ENCODE data around the gene SMPD3.

SMPD3 gene

DNA sequence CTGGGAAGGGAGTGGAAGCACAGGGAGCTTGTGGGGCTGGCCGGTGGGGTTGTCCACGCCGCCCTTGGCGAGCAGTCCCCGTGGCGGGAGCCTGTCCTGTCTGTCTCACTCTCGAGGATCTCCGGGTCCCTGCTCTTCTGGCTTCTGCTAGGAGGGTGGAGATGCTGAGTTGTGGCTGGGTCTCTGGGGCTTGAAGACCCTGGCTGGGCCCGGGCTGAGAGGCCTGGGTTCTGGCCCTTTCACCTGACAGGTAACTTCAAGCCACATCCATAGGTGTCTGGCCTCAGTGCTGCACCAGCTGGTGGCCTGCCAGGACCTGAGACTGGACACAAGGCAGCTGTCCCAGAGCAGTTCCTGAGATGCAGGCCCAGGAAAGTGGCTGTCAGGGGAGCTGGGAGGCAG lies 90.8 kb downstream of the SMPD3 start:
- peaks cover 64% of the 10 kb centered on the region for H3K36me3 Mint-ChIP-seq (ENCODE audit: low read depth)
- H3K4me3 Mint-ChIP-seq = peak overlapping the region; percentile 38
- no peaks in the 10 kb centered on the region for H3K9me3 Mint-ChIP-seq
- no peaks in the 10 kb centered on the region for H3K27me3 Mint-ChIP-seq (ENCODE audit: low read depth)
- no peak for DNase-seq (ENCODE audit: low spot score)
- H3K4me1 Mint-ChIP-seq (ENCODE audit: low read depth) = peaks cover 32% of the 10 kb centered on the region
- H3K27ac Mint-ChIP-seq = no peak overlapping the region

DNA sequence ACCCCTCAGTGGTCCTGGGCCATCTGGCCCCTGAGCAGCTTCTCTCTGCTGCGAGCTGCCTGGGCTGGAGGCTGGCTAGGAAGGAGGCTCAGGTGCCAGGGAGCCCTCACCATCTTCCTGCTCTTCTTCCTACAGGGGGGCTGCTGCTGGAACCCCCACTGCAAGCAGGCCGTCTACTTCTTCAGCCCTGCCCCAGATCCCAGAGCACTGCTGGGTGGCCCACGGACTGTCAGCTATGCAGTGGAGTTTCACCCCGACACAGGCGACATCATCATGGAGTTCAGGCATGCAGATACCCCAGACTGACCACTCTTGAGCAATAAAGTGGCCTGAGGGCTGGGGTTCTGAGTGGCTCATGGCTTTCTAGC lies 91.4 kb downstream of the SMPD3 start:
- H3K27ac Mint-ChIP-seq = peak overlapping the region; percentile 55
- H3K4me1 Mint-ChIP-seq (ENCODE audit: low read depth) = peaks cover 32% of the 10 kb centered on the region

GRCh38 chr16:68356249-68356918 lies 91.9 kb downstream of the SMPD3 start:
- peak; percentile 78 for DNase-seq (ENCODE audit: low spot score)
- Mint-ChIP-seq H3K9me3 (no peaks in the 10 kb centered on the region), H3K4me3 (peak overlapping the region; percentile 70), H3K27ac (peak overlapping the region; percentile 55), H3K27me3 (ENCODE audit: low read depth) (no peaks in the 10 kb centered on the region), H3K36me3 (ENCODE audit: low read depth) (peaks cover 72% of the 10 kb centered on the region), H3K4me1 (ENCODE audit: low read depth) (peaks cover 32% of the 10 kb centered on the region)

More for the DNA sequence above, 91.4 kb downstream of the SMPD3 start:
- Mint-ChIP-seq H3K9me3 (no peaks in the 10 kb centered on the region), H3K27me3 (ENCODE audit: low read depth) (no peaks in the 10 kb centered on the region), H3K36me3 (ENCODE audit: low read depth) (peaks cover 67% of the 10 kb centered on the region), H3K4me3 (peak overlapping the region; percentile 70)
- no peak for DNase-seq (ENCODE audit: low spot score)

GRCh38 chr16:68355447-68356248 lies 92.7 kb downstream of the SMPD3 start:
- peak overlapping the region; percentile 70 for H3K4me3 Mint-ChIP-seq
- peaks cover 32% of the 10 kb centered on the region for H3K4me1 Mint-ChIP-seq (ENCODE audit: low read depth)
- no peak overlapping the region for H3K27ac Mint-ChIP-seq
- H3K36me3 Mint-ChIP-seq (ENCODE audit: low read depth) = peaks cover 74% of the 10 kb centered on the region
- no peaks in the 10 kb centered on the region for H3K27me3 Mint-ChIP-seq (ENCODE audit: low read depth)
- H3K9me3 Mint-ChIP-seq = no peaks in the 10 kb centered on the region
- DNase-seq (ENCODE audit: low spot score) = no peak

DNA sequence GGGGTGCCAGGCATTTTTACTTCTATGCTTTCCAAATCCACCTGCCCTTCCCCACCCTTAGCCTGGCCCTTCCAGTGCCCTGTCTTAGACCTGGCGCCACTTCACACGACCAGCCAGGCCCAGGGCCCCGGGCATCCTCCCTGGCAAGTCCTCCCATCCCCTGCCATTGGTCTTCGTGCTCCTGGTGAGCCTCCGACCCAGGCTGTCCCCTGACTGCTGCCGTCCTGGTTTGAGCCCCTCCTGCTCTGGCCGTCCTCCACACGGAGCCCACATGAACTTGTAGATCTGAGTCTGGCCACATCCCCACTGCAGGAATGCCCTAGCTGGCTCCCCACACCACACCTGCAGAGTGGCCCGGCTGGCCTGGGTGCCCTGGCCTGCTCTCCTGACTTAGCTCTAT lies 93.5 kb downstream of the SMPD3 start:
- Mint-ChIP-seq H3K9me3 (no peaks in the 10 kb centered on the region), H3K4me1 (ENCODE audit: low read depth) (peaks cover 32% of the 10 kb centered on the region), H3K36me3 (ENCODE audit: low read depth) (peaks cover 71% of the 10 kb centered on the region), H3K27ac (no peak overlapping the region), H3K27me3 (ENCODE audit: low read depth) (no peaks in the 10 kb centered on the region), H3K4me3 (no peak overlapping the region)
- DNase-seq (ENCODE audit: low spot score) = no peak

DNA sequence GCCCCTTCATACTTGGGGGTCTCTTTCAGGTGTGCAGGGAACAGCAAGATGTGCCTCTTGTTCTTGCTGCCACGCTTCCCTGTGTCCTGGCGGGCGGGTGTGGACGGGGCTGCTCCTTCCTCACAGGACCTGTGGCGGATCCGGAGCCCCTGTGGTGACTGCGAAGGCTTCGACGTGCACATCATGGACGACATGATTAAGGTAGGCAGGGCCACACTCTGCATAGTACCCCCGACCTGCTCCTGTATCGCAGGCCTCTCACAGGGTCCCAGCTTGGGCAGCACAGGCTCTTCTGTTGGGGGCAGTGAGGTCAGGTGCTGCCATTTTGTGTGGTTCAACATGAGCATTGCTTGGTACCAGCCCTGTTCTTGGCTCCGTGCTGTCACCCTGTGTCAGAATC lies 94.9 kb downstream of the SMPD3 start:
- Mint-ChIP-seq H3K4me3 (no peak overlapping the region), H3K36me3 (ENCODE audit: low read depth) (peaks cover 79% of the 10 kb centered on the region), H3K9me3 (no peaks in the 10 kb centered on the region), H3K27ac (no peak overlapping the region), H3K4me1 (ENCODE audit: low read depth) (peaks cover 31% of the 10 kb centered on the region), H3K27me3 (ENCODE audit: low read depth) (no peaks in the 10 kb centered on the region)
- DNase-seq (ENCODE audit: low spot score) = no peak

GRCh38 chr16:68351991-68352431 lies 96.3 kb downstream of the SMPD3 start:
- DNase-seq (ENCODE audit: low spot score) = no peak
- Mint-ChIP-seq H3K36me3 (ENCODE audit: low read depth) (peaks cover 80% of the 10 kb centered on the region), H3K4me1 (ENCODE audit: low read depth) (peaks cover 26% of the 10 kb centered on the region), H3K27me3 (ENCODE audit: low read depth) (no peaks in the 10 kb centered on the region), H3K4me3 (no peak overlapping the region), H3K9me3 (no peaks in the 10 kb centered on the region), H3K27ac (no peak overlapping the region)

DNA sequence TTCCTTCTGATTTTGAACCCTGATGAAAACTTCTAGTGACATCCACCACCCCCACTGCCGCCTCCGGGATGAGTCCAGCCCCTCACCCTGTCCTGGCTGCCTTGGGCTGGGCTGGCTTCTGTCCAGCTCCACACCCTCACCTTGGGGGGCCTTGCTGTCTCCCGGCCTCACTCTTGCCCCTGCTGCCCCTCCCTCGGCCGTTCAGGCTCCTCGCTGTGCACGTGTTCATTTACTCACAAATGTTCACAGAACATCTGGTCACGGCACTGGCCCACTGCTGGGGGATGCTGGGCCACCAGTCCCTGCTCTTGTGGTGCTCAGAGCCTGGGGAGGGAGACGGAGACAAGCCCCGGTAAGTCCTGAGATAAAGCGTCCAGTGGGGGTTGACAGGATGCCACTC lies 96.8 kb downstream of the SMPD3 start:
- Mint-ChIP-seq H3K4me3 (no peak overlapping the region), H3K36me3 (ENCODE audit: low read depth) (peaks cover 80% of the 10 kb centered on the region)
- no peak for DNase-seq (ENCODE audit: low spot score)

DNA sequence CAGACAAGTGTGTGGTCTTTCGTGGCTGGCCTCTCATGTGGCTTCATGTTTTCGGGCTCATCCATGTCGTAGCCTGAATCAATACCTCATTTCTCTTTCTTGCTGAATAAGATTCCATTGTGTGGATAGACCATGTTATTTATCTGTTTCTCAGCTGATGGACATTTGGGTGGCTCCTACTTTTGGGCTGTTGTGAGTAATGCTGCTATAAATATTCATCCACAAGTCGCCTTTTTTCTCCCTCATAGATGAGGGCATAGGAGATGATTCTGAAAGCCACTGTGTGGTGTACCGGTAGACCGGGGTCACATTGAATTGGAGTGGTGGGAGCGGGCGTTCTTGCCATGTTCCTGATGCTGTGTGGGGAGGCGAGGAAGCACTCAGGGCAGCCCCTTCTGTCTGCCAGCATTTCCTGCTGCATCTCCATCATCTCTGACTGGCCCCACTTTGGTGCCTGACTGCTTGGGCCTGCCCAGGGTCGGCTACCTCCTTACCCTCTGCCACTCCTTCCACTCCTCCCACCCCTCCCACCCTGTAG lies 97.4 kb downstream of the SMPD3 start:
- Mint-ChIP-seq H3K27ac (no peak overlapping the region), H3K36me3 (ENCODE audit: low read depth) (peaks cover 76% of the 10 kb centered on the region), H3K4me3 (no peak overlapping the region), H3K27me3 (ENCODE audit: low read depth) (no peaks in the 10 kb centered on the region), H3K4me1 (ENCODE audit: low read depth) (peaks cover 16% of the 10 kb centered on the region), H3K9me3 (no peaks in the 10 kb centered on the region)
- no peak for DNase-seq (ENCODE audit: low spot score)

More for the DNA sequence above, 96.8 kb downstream of the SMPD3 start:
- H3K27ac Mint-ChIP-seq = no peak overlapping the region
- no peaks in the 10 kb centered on the region for H3K27me3 Mint-ChIP-seq (ENCODE audit: low read depth)
- no peaks in the 10 kb centered on the region for H3K9me3 Mint-ChIP-seq
- H3K4me1 Mint-ChIP-seq (ENCODE audit: low read depth) = peaks cover 21% of the 10 kb centered on the region

DNA sequence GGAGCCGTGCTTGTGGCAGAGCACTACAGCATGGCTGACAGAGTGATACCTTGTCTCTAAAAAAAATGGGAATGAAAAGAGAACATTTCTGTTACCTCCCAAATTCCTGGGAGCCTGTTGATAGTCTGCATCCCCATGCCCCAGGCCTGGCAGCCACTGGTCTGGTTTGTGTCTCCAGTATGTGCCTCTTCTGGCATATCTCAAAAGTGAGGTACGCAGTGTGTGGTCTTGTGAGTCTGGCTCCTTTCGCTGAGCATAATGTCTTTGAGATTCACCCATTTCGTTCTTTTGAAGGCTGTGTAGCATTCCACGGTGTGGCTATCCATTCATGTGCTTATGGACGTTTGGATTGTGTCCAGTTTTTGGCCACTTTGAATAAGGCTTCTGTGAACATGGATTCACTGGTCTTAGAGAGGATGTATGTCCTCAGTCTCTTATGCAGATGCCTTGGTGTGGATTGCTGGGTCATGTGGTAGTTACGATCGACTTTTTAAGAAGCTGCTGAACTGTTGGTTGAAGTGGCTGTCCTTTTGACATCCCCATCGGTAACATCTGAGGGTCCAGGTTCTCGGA lies 98.4 kb downstream of the SMPD3 start:
- no peaks in the 10 kb centered on the region for H3K9me3 Mint-ChIP-seq
- no peak overlapping the region for H3K4me3 Mint-ChIP-seq
- no peak for DNase-seq (ENCODE audit: low spot score)
- no peak overlapping the region for H3K27ac Mint-ChIP-seq
- H3K36me3 Mint-ChIP-seq (ENCODE audit: low read depth) = peaks cover 73% of the 10 kb centered on the region
- peaks cover 9% of the 10 kb centered on the region for H3K4me1 Mint-ChIP-seq (ENCODE audit: low read depth)
- H3K27me3 Mint-ChIP-seq (ENCODE audit: low read depth) = no peaks in the 10 kb centered on the region

GRCh38 chr16:68348639-68349445 lies 99.5 kb downstream of the SMPD3 start:
- Mint-ChIP-seq H3K27me3 (ENCODE audit: low read depth) (no peaks in the 10 kb centered on the region), H3K4me3 (no peak overlapping the region), H3K9me3 (no peaks in the 10 kb centered on the region), H3K4me1 (ENCODE audit: low read depth) (peaks cover 5% of the 10 kb centered on the region), H3K27ac (no peak overlapping the region), H3K36me3 (ENCODE audit: low read depth) (peaks cover 67% of the 10 kb centered on the region)
- no peak for DNase-seq (ENCODE audit: low spot score)

DNA sequence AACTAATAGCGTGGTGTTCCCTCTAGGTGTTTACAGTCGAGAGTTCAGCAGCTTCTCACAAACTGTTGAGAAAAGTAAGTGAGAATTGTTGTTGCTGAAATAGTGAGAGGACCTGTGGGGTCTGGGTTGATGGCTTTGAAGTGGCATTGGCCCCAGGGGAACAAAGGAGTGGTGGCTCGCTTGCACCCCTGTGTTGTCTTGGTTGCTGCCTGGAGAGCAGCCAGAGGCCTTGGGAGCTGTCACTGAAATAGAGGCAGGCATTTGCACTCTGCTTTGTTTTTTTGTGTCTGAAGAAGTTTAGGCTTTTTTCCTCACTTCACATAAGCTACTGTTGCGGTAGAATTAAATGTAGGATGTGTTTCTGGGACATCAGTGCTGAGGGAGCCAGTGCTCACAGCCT lies 100.7 kb downstream of the SMPD3 start:
- no peaks in the 10 kb centered on the region for H3K9me3 Mint-ChIP-seq
- DNase-seq (ENCODE audit: low spot score) = no peak
- no peak overlapping the region for H3K4me3 Mint-ChIP-seq
- H3K27me3 Mint-ChIP-seq (ENCODE audit: low read depth) = no peaks in the 10 kb centered on the region
- H3K4me1 Mint-ChIP-seq (ENCODE audit: low read depth) = peaks cover 5% of the 10 kb centered on the region
- peaks cover 57% of the 10 kb centered on the region for H3K36me3 Mint-ChIP-seq (ENCODE audit: low read depth)
- no peak overlapping the region for H3K27ac Mint-ChIP-seq

DNA sequence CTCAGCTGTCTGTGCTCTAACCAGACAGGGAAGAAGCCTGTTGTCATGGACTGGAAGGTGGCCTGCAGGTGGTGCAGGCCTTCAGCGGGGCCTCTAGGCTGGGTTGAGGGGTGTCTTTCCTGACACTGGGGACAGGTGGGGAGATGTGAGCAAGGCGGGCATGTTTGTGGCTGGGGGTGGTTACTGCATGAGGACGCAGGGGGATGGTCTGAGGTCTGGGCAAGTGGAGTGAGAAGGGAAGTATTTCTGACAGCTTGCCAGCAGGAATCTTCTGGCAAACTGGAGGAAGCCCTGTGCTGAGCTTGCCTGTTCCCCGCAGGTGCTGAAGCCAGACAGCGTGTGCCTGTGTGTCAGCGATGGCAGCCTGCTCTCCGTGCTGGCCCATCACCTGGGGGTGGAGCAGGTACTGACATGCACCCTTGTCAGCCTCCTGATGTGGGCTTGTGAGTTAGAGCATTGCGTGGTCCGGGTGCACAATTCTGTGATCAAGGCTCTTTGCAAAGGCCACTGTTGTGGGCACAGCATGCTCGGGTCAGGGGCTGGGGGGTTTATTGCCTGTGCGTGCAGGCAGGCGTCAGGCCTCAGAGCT lies 101.3 kb downstream of the SMPD3 start:
- Mint-ChIP-seq H3K27me3 (ENCODE audit: low read depth) (no peaks in the 10 kb centered on the region), H3K27ac (no peak overlapping the region), H3K4me1 (ENCODE audit: low read depth) (peaks cover 5% of the 10 kb centered on the region), H3K4me3 (no peak overlapping the region), H3K36me3 (ENCODE audit: low read depth) (peaks cover 57% of the 10 kb centered on the region), H3K9me3 (no peaks in the 10 kb centered on the region)
- no peak for DNase-seq (ENCODE audit: low spot score)

All from T-helper 2 cell treated with Interferon-gamma antibody and Interleukin-4, amounts not matched to agents 5 μg/mL and 100 μg/mL, for 36 hours (primary cell).